Measurements from ENCODE around the gene MSH5.
"Not testable (repeated sequence)": the region's sequence is repeated elsewhere in the genome, so short reads cannot be mapped to it uniquely, and the experiment has no call there.

MSH5 gene

DNA sequence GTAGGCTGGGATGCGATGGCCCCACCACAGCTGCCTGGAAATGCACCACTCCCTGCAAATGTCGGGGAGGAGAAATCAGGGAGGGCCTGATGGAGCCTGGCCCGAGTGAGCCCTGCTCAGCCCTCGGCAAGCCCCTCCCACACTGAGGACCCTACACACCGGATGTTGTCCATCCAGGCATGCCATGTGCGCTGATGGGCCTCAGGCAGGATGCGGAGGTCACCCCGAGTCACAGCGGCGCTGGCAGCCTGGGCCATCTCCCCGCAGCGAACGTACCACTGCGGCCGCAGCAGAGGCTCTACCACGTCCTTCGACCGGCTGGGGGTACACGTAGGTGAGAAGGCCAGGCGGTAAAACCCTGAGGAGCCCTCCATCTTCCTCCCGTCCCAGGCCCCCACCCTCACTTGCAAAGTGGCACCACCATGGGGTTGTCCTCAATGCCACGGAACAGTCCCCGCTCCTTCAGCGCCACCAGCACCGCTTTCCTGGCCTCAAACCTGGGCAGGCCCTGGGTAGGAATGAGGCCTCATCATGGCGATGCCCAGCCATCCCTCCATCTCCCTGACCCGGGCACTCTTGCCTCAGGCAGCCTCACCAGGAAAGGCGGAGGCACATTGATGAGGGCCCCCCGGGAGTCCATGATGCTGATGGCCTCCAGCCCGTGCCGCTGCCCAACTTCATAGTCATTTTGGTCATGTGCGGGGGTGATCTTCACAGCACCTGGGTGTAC is 42.5 kb downstream of the MSH5 start:
- Mint-ChIP-seq H3K27me3 (no peaks in the 10 kb centered on the region), H3K9me3 (no peaks in the 10 kb centered on the region), H3K36me3 (ENCODE audit: insufficient read depth) (peaks cover 19% of the 10 kb centered on the region), H3K27ac (ENCODE audit: low read depth) (no peak overlapping the region), H3K4me3 (no peak overlapping the region), H3K4me1 (peaks cover 6% of the 10 kb centered on the region)
- no peak for ATAC-seq (replicated peaks; ENCODE audit: extremely low read depth, poor library complexity, severe bottlenecking)
- no peak for DNase-seq (ENCODE audit: low spot score in 2 of 2)

- DNase-seq (ENCODE audit: low spot score in 2 of 2) (no peak), ATAC-seq (replicated peaks; ENCODE audit: extremely low read depth, poor library complexity, severe bottlenecking) (no peak)
- Mint-ChIP-seq H3K27me3 (no peaks in the 10 kb centered on the region), H3K9me3 (no peaks in the 10 kb centered on the region), H3K4me3 (no peak overlapping the region), H3K27ac (ENCODE audit: low read depth) (no peak overlapping the region), H3K4me1 (no peaks in the 10 kb centered on the region), H3K36me3 (ENCODE audit: insufficient read depth) (peaks cover 15% of the 10 kb centered on the region)
Observed at GRCh38 chr6:31784098-31784925, 44.5 kb downstream of the MSH5 start.

DNA sequence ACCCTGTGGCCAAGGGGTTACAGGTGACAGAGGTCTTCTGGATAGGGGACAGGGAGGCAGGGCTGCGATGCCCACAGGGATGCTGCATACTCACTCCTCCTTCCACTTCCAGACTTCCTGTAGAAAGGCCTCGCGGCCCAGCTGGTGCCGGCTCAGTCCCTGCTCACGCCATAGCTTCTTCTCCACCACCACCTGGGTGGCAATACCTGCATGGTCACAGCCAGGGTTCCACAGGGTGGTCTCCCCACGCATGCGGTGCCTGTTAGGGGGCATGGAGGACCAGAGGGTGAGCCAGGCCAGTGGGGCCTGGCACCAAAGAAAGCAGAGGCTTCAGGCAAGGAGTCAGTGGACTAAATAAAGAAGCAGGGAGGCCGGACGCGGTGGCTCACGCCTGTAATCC is 45.7 kb downstream of the MSH5 start:
- peaks cover 1% of the 10 kb centered on the region for H3K4me1 Mint-ChIP-seq
- no peak for ATAC-seq (replicated peaks; ENCODE audit: extremely low read depth, poor library complexity, severe bottlenecking)
- H3K27ac Mint-ChIP-seq (ENCODE audit: low read depth): no peak overlapping the region
- H3K36me3 Mint-ChIP-seq (ENCODE audit: insufficient read depth): peaks cover 17% of the 10 kb centered on the region
- H3K27me3 Mint-ChIP-seq: no peaks in the 10 kb centered on the region
- DNase-seq (ENCODE audit: low spot score in 2 of 2): no peak
- no peak overlapping the region for H3K4me3 Mint-ChIP-seq
- H3K9me3 Mint-ChIP-seq: no peaks in the 10 kb centered on the region

GRCh38 chr6:31791324-31792089 is 51.7 kb downstream of the MSH5 start:
- peak overlapping the region; percentile 13 for H3K27ac Mint-ChIP-seq (ENCODE audit: low read depth)
- H3K36me3 Mint-ChIP-seq (ENCODE audit: insufficient read depth): peaks cover 13% of the 10 kb centered on the region
- H3K4me1 Mint-ChIP-seq: peaks cover 24% of the 10 kb centered on the region
- no peak for DNase-seq (ENCODE audit: low spot score in 2 of 2)
- no peaks in the 10 kb centered on the region for H3K9me3 Mint-ChIP-seq
- no peak for ATAC-seq (replicated peaks; ENCODE audit: extremely low read depth, poor library complexity, severe bottlenecking)
- H3K27me3 Mint-ChIP-seq: no peaks in the 10 kb centered on the region
- H3K4me3 Mint-ChIP-seq: no peak overlapping the region

GRCh38 chr6:31792090-31792374 is 52.2 kb downstream of the MSH5 start:
- Mint-ChIP-seq H3K4me3 (no peak overlapping the region), H3K36me3 (ENCODE audit: insufficient read depth) (peaks cover 13% of the 10 kb centered on the region), H3K9me3 (no peaks in the 10 kb centered on the region), H3K27ac (ENCODE audit: low read depth) (peak overlapping the region; percentile 13), H3K4me1 (peaks cover 28% of the 10 kb centered on the region), H3K27me3 (no peaks in the 10 kb centered on the region)
- no peak for ATAC-seq (replicated peaks; ENCODE audit: extremely low read depth, poor library complexity, severe bottlenecking)
- no peak for DNase-seq (ENCODE audit: low spot score in 2 of 2)

- ATAC-seq (replicated peaks; ENCODE audit: extremely low read depth, poor library complexity, severe bottlenecking) (no peak), DNase-seq (ENCODE audit: low spot score in 2 of 2) (no peak)
- Mint-ChIP-seq H3K27me3 (no peaks in the 10 kb centered on the region), H3K36me3 (ENCODE audit: insufficient read depth) (peaks cover 13% of the 10 kb centered on the region), H3K27ac (ENCODE audit: low read depth) (peak overlapping the region; percentile 98), H3K4me1 (peaks cover 35% of the 10 kb centered on the region), H3K9me3 (no peaks in the 10 kb centered on the region), H3K4me3 (no peak overlapping the region)
Observed at GRCh38 chr6:31792761-31793171, 53.0 kb downstream of the MSH5 start.

GRCh38 chr6:31793927-31794245 is 54.1 kb downstream of the MSH5 start:
- peak overlapping the region; percentile 98 for H3K27ac Mint-ChIP-seq (ENCODE audit: low read depth)
- H3K36me3 Mint-ChIP-seq (ENCODE audit: insufficient read depth): peaks cover 16% of the 10 kb centered on the region
- H3K4me1 Mint-ChIP-seq: peaks cover 42% of the 10 kb centered on the region
- H3K9me3 Mint-ChIP-seq; ATAC-seq (replicated peaks; ENCODE audit: extremely low read depth, poor library complexity, severe bottlenecking); H3K27me3 Mint-ChIP-seq; DNase-seq (ENCODE audit: low spot score in 2 of 2): not testable (repeated sequence)
- peak overlapping the region; percentile 98 for H3K4me3 Mint-ChIP-seq

GRCh38 chr6:31794294-31794865 is 54.6 kb downstream of the MSH5 start:
- peak overlapping the region; percentile 98 for H3K4me3 Mint-ChIP-seq
- peaks cover 42% of the 10 kb centered on the region for H3K4me1 Mint-ChIP-seq
- ATAC-seq (replicated peaks; ENCODE audit: extremely low read depth, poor library complexity, severe bottlenecking): no peak
- H3K36me3 Mint-ChIP-seq (ENCODE audit: insufficient read depth): peaks cover 16% of the 10 kb centered on the region
- H3K27ac Mint-ChIP-seq (ENCODE audit: low read depth): peak overlapping the region; percentile 98
- no peaks in the 10 kb centered on the region for H3K27me3 Mint-ChIP-seq
- no peaks in the 10 kb centered on the region for H3K9me3 Mint-ChIP-seq
- no peak for DNase-seq (ENCODE audit: low spot score in 2 of 2)

GRCh38 chr6:31794866-31795615 is 55.2 kb downstream of the MSH5 start:
- peaks cover 12% of the 10 kb centered on the region for H3K36me3 Mint-ChIP-seq (ENCODE audit: insufficient read depth)
- no peaks in the 10 kb centered on the region for H3K27me3 Mint-ChIP-seq
- H3K27ac Mint-ChIP-seq (ENCODE audit: low read depth): peak overlapping the region; percentile 98
- H3K4me1 Mint-ChIP-seq: peaks cover 42% of the 10 kb centered on the region
- ATAC-seq (replicated peaks; ENCODE audit: extremely low read depth, poor library complexity, severe bottlenecking) (peak; percentile 8), DNase-seq (ENCODE audit: low spot score in 2 of 2) (no peak)
- no peaks in the 10 kb centered on the region for H3K9me3 Mint-ChIP-seq
- H3K4me3 Mint-ChIP-seq: peak overlapping the region; percentile 98

DNA sequence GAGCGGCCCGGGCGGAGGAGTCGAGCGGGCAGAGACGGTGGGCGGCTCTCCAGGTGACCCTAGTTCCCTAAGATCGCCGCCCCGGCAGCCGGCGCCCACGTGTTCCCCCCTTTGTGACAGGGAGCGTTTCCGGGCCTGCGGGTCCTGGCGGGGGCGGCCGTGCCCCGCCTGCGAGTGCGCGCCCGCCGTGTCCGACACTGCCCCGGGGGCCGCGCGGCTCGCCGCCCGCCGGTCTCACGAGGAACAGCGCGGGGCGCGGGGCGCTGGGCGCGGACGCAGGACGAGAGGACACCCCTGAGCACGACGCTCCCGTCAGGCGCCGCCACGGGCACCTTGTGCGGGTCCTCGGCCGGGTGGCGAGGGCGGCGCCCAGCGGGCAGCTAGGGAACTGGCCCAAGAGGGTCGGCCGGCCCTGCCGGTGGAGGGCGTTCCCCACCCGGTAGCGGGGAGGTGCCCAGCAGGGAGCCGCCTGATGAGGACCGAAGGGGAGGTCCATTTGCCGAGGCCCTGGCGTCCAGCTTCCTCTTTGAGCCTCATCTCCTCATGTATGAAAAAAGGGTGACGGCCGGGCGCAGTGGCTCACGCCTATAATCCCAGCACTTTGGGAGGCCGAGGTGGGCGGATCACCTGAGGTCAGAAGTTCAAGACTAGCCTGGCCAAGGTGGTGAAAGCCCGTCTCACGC is 56.0 kb downstream of the MSH5 start, which contains the start of gene VARS1:
Gene VARS1, minus strand, starts transcription at position 137 of the 683 bp plus-strand sequence. CDS start 535 bp downstream, outside the sequence.
- Mint-ChIP-seq H3K27me3 (no peaks in the 10 kb centered on the region), H3K9me3 (no peaks in the 10 kb centered on the region), H3K27ac (ENCODE audit: low read depth) (peak within 1 kb of the TSS; percentile 98), H3K4me3 (peak within 1 kb of the TSS; percentile 98), H3K4me1 (peaks cover 38% of the 10 kb centered on the region), H3K36me3 (ENCODE audit: insufficient read depth) (peaks cover 9% of the 10 kb centered on the region)
- DNase-seq (ENCODE audit: low spot score in 2 of 2) (peak; percentile 76 to 82), ATAC-seq (replicated peaks; ENCODE audit: extremely low read depth, poor library complexity, severe bottlenecking) (peak; percentile 80)

- Mint-ChIP-seq H3K36me3 (ENCODE audit: insufficient read depth) (peaks cover 9% of the 10 kb centered on the region), H3K9me3 (no peaks in the 10 kb centered on the region), H3K4me1 (peaks cover 37% of the 10 kb centered on the region), H3K4me3 (peak overlapping the region; percentile 57), H3K27me3 (no peaks in the 10 kb centered on the region), H3K27ac (ENCODE audit: low read depth) (peak overlapping the region; percentile 98)
- ATAC-seq (replicated peaks; ENCODE audit: extremely low read depth, poor library complexity, severe bottlenecking) (no peak), DNase-seq (ENCODE audit: low spot score in 2 of 2) (no peak)
Observed at GRCh38 chr6:31796993-31797385, 57.2 kb downstream of the MSH5 start.
